HEK293 (cell line): Measurements from ENCODE around the gene OR14A2.

Experiments
- CTCF ChIA-PET: fragments of 350-600 bp; formaldehyde crosslinking; extraction: SDS; loops from one replicate; lab custom pipeline; 2021; ENCODE audit warnings: antibody characterized with exemption; lab: Yijun Ruan, JAX
- POLR2A ChIA-PET: fragments of 300-600 bp; formaldehyde crosslinking; extraction: SDS; loops from one replicate; lab custom pipeline; 2020; ENCODE audit warnings: antibody characterized with exemption, inconsistent platforms; lab: Yijun Ruan, JAX
- H3K27ac ChIP-seq: fragments of 200-500 bp; sonication (Bioruptor generic); 2 replicates; pipeline ENCODE4 v1.5.1; 2014; ENCODE audit warnings: low read depth, low read length, control low read depth, inconsistent platforms; ENCODE audit errors: extremely low read depth
- H3K36me3 ChIP-seq, 2 experiments: fragments of 200-500 bp in 1 of 2; sonication (Bioruptor generic) in 1 of 2; 1 replicate in 1 of 2; 2 replicates in 1 of 2; pipeline ENCODE4 v1.5.1; 2014 to 2017; ENCODE audit warnings: inconsistent platforms in 2 of 2, low read length in 2 of 2; ENCODE audit not compliant: control insufficient read depth in 2 of 2, insufficient read depth in 1 of 2
- H3K4me1 ChIP-seq: fragments of 200-500 bp; sonication (Bioruptor generic); 2 replicates; pipeline ENCODE4 v1.5.1; 2014; ENCODE audit warnings: mild to moderate bottlenecking, low read length, inconsistent platforms; ENCODE audit not compliant: control insufficient read depth, insufficient read depth
- H3K4me3 ChIP-seq: 2 replicates; pipeline ENCODE4 v1.5.1; 2011; ENCODE audit warnings: low read depth, mild to moderate bottlenecking, control low read depth, low read length, moderate library complexity
- H3K9me3 ChIP-seq: fragments of 200-500 bp; sonication (Bioruptor generic); 2 replicates; pipeline ENCODE4 v1.5.1; 2014; ENCODE audit warnings: low read depth, low read length, inconsistent platforms; ENCODE audit not compliant: control insufficient read depth, insufficient read depth
- ZNF202 ChIP-seq: fragments of 450-650 bp; formaldehyde crosslinking; IDR thresholded peaks from 2 replicates; pipeline ENCODE4 v1.5.1; 2016; ENCODE audit warnings: missing biosample characterization, missing genetic modification characterization, borderline replicate concordance
- ZNF24 ChIP-seq: fragments of 450-650 bp; formaldehyde crosslinking; IDR thresholded peaks from 2 replicates; pipeline ENCODE4 v1.5.1; 2016; ENCODE audit warnings: missing biosample characterization, missing genetic modification characterization
- ZNF677 ChIP-seq: fragments of 450-650 bp; IDR thresholded peaks from 2 replicates; pipeline ENCODE4 v1.5.0; 2018; ENCODE audit warnings: missing biosample characterization, mild to moderate bottlenecking, missing genetic modification characterization, moderate library complexity
- TF ChIP-seq, protein P1 (sequence below): fragments of 450-650 bp; formaldehyde crosslinking; IDR thresholded peaks from 2 replicates; pipeline ENCODE4 v1.5.1; 2017; ENCODE audit warnings: missing biosample characterization, missing genetic modification characterization
- TF ChIP-seq, protein P2 (sequence below): fragments of 450-650 bp; formaldehyde crosslinking; IDR thresholded peaks from 2 replicates; pipeline ENCODE4 v1.5.1; 2016; ENCODE audit warnings: missing biosample characterization, missing genetic modification characterization

Gene OR14A2

DNA sequence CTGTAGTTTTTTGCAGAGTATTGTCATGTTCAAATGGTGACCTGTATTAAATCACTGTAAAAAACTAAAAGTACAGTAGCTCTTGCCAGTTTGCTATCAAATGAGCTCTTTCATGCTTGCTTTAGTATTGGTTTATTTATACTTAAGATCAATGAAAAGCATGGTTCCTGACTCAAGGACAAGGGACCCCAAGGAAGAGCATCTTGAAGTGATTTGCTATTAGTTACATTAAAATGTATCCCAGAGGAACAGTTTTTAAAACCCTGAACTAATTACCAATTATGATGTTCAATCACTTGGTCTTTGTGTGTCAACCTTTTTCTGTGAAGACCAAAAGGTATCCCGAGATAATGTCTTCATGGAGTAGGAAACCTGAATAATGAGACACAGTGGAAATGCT is 68.3 kb downstream of the OR14A2 start, which contains the start of gene OR13G1:
Gene OR13G1 (minus strand): TSS at position 101 of the 400 bp plus-strand sequence. CDS start 6,698 bp downstream, outside the sequence.
- H3K4me1 ChIP-seq = no peaks in the 10 kb centered on the region
- H3K27ac ChIP-seq = no peak within 1 kb of the TSS
- H3K9me3 ChIP-seq = no peaks in the 10 kb centered on the region
- TF ChIP-seq ZNF677 (tag by site-specific recombination) = no peak
- TF ChIP-seq, protein P1, sequence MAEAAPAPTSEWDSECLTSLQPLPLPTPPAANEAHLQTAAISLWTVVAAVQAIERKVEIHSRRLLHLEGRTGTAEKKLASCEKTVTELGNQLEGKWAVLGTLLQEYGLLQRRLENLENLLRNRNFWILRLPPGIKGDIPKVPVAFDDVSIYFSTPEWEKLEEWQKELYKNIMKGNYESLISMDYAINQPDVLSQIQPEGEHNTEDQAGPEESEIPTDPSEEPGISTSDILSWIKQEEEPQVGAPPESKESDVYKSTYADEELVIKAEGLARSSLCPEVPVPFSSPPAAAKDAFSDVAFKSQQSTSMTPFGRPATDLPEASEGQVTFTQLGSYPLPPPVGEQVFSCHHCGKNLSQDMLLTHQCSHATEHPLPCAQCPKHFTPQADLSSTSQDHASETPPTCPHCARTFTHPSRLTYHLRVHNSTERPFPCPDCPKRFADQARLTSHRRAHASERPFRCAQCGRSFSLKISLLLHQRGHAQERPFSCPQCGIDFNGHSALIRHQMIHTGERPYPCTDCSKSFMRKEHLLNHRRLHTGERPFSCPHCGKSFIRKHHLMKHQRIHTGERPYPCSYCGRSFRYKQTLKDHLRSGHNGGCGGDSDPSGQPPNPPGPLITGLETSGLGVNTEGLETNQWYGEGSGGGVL = no peak
- TF ChIP-seq ZNF24 (tag by site-specific recombination) = no peak
- no peak for TF ChIP-seq ZNF202 (tag by site-specific recombination)
- TF ChIP-seq, protein P2, sequence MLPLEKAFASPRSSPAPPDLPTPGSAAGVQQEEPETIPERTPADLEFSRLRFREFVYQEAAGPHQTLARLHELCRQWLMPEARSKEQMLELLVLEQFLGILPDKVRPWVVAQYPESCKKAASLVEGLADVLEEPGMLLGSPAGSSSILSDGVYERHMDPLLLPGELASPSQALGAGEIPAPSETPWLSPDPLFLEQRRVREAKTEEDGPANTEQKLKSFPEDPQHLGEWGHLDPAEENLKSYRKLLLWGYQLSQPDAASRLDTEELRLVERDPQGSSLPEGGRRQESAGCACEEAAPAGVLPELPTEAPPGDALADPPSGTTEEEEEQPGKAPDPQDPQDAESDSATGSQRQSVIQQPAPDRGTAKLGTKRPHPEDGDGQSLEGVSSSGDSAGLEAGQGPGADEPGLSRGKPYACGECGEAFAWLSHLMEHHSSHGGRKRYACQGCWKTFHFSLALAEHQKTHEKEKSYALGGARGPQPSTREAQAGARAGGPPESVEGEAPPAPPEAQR (tag by site-specific recombination) = no peak
- CTCF ChIA-PET = no interaction called here
- no peaks in the 10 kb centered on the region for H3K36me3 ChIP-seq
- no peak within 1 kb of the TSS for H3K4me3 ChIP-seq
- POLR2A ChIA-PET = no interaction called here
